Measurements from ENCODE around the gene DOK7. TPM values are rescaled to one million over a fixed set of nuclear protein-coding genes. Genes with fewer than 3 reads are reported as not detected.

Gene DOK7
- total and polyA plus RNA-seq, 7 experiments from 2014 or later = not detected

DNA sequence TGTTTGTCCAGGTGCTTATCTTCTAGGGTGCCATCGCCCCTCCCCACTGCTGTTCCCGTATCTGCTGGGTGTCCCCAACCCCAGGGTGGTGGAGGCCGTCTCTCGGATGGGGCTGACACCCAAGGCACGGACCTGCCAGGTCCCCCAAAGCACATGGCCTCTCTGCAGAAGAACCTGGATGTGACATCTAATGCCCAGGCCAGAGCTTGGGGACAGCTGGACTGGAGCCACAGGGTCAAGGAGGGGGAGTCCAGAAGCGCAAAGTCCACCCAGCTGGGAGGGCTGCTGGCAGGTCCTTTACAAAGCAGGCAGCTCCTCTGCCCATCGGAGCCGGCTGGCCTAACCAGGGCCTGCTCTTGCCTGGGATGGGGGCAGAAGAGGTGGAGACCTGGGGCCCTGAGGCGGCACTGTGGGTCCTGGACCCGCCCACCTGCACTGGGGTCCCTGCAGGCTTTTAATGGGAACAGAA lies 751 bp upstream of the DOK7 start:
- H3K27ac Mint-ChIP-seq = no peak overlapping the region
- no peak overlapping the region for H3K27ac ChIP-seq (ENCODE audit: low read depth, low read length)
- H3K4me1 ChIP-seq (ENCODE audit: control insufficient read depth in 2 of 2, insufficient read depth in 2 of 2, low read length in 2 of 2) = no peaks in the 10 kb centered on the region
- intact Hi-C loops (cut with micrococcal nuclease) = no loop called here
- ChIA-PET CTCF (interaction anchor here (0.7 kb wide), 1 partner anchor 23 kb away, joined by 3 read pairs; no protein-coding TSS in a partner anchor), POLR2A (no interaction called here)
- H3K9me3 ChIP-seq (ENCODE audit: control insufficient read depth in 2 of 3, low read length in 3 of 3) = no peaks in the 10 kb centered on the region
- H3K4me3 Mint-ChIP-seq = peak overlapping the region in 6 of 10 donors; percentile 21 to 71 (median 48)
- H3K27me3 ChIP-seq (ENCODE audit: control insufficient read depth in 2 of 2, insufficient read depth in 2 of 2, low read length in 2 of 2) = peaks cover 0 to 3% of the 10 kb centered on the region in 2 donors
- no peak overlapping the region for H3K4me3 ChIP-seq (ENCODE audit: low read length)
- no peak for ATAC-seq
- peaks cover 0 to 1% (median 0%) of the 10 kb centered on the region in 7 donors for H3K4me1 Mint-ChIP-seq
- H3K27me3 Mint-ChIP-seq = peaks cover 15 to 34% (median 23%) of the 10 kb centered on the region in 5 donors
- H3K9me3 Mint-ChIP-seq = peaks cover 0 to 6% (median 0%) of the 10 kb centered on the region in 11 donors
- no peak for DNase-seq
- H3K36me3 ChIP-seq (ENCODE audit: control insufficient read depth in 2 of 3, insufficient read depth in 3 of 3, low read length in 3 of 3) = no peaks in the 10 kb centered on the region
- peaks cover 0 to 3% (median 0%) of the 10 kb centered on the region in 5 donors for H3K36me3 Mint-ChIP-seq

DNA sequence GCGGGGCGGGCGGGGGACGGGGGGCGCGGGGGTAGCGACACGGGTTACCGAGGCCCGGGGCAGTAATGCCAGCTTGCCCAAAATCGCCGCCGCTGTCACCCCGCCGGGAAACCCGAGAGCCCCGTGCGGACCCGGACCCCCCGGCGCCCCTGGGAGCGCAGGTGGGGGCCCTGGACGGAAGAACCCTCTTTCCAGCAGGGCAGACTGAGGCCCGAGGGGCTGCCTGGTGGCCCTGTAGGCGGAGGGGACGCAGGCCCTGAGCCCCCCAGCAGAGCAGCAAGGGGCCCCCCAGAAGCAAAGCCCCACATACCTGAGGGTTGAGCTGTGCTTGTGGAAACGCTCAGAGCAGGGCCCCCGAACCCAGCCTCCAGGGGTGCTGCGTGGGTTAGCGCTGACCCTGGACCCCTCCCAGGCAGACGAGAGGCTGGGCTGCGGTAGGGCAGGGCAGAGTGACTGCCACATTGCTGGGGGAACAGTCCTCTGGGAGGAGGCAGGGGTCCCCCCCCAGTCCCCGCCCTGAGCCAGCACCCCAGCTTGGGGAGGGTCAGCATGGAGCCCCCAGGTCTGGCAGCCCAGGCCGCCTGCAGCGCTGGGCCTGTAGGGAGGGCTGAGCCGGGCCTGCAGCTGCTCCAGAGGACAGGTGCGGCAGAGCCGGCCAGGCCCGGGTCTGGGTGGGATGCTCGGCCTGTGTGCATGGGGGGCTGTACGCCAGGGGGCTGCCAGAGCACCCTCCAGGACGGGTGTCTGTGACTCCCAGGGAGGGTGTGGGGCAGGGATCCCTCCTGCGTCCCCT lies 646 bp downstream of the DOK7 start:
- Histone ChIP-seq H3K36me3 (ENCODE audit: control insufficient read depth in 2 of 3, insufficient read depth in 3 of 3, low read length in 3 of 3) (no peaks in the 10 kb centered on the region), H3K9me3 (ENCODE audit: control insufficient read depth in 2 of 3, low read length in 3 of 3) (no peaks in the 10 kb centered on the region), H3K4me1 (ENCODE audit: control insufficient read depth in 2 of 2, insufficient read depth in 2 of 2, low read length in 2 of 2) (no peaks in the 10 kb centered on the region), H3K4me3 (ENCODE audit: low read length) (no peak overlapping the region), H3K27me3 (ENCODE audit: control insufficient read depth in 2 of 2, insufficient read depth in 2 of 2, low read length in 2 of 2) (peaks cover 0 to 3% of the 10 kb centered on the region in 2 donors), H3K27ac (ENCODE audit: low read depth, low read length) (no peak overlapping the region)
- H3K36me3 Mint-ChIP-seq = peaks cover 0 to 3% (median 0%) of the 10 kb centered on the region in 5 donors
- no peak for ATAC-seq
- ChIA-PET CTCF (no interaction called here), POLR2A (no interaction called here)
- intact Hi-C loops (cut with micrococcal nuclease) = no loop called here
- H3K27ac Mint-ChIP-seq = no peak overlapping the region
- H3K27me3 Mint-ChIP-seq = peaks cover 15 to 30% (median 23%) of the 10 kb centered on the region in 5 donors
- H3K4me1 Mint-ChIP-seq = peaks cover 0 to 1% (median 0%) of the 10 kb centered on the region in 7 donors
- no peak for DNase-seq
- peak overlapping the region in 1 of 10 donors; percentile 71 for H3K4me3 Mint-ChIP-seq
- H3K9me3 Mint-ChIP-seq = peaks cover 0 to 6% (median 0%) of the 10 kb centered on the region in 11 donors

DNA sequence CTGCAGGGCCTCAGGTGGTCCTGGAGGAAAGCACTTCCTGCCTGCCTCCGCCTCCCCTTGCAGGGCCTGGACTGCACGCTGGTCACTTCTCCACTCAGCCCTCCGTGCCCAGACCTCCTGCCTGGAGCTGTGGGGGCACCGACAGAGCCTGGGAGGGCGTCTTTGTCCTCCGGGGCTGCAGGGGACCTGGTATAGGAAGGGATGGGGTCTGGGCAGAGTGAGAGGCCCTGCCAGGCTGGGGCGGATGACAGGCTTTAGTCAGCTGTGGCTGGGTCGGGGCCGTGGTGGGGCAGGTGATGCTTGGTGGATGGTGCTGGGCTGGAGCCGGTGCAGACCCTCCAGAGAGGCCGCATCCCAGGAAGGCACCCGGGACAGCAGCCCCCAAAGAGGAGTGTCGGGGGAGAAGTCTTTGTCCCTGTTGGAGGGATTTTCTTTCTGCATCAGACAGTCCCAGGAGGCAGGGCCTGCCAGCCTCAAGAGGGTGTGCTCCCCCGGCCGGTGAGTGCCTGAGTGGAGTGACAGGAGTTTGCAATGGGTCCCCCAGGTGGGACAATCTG lies 1.3 kb downstream of the DOK7 start:
- DNase-seq (no peak), ATAC-seq (no peak)
- no peaks in the 10 kb centered on the region for H3K36me3 ChIP-seq (ENCODE audit: control insufficient read depth in 2 of 3, insufficient read depth in 3 of 3, low read length in 3 of 3)
- Mint-ChIP-seq H3K4me1 (peaks cover 0 to 1% (median 0%) of the 10 kb centered on the region in 7 donors), H3K27ac (peak overlapping the region in 1 of 9 donors; percentile 46), H3K27me3 (peaks cover 15 to 30% (median 23%) of the 10 kb centered on the region in 5 donors), H3K9me3 (peaks cover 0 to 6% (median 0%) of the 10 kb centered on the region in 11 donors), H3K4me3 (peak overlapping the region in 1 of 10 donors; percentile 65), H3K36me3 (peaks cover 0 to 3% (median 0%) of the 10 kb centered on the region in 5 donors)
- intact Hi-C loops (cut with micrococcal nuclease) = no loop called here
- ChIA-PET CTCF (no interaction called here), POLR2A (no interaction called here)
- no peaks in the 10 kb centered on the region for H3K4me1 ChIP-seq (ENCODE audit: control insufficient read depth in 2 of 2, insufficient read depth in 2 of 2, low read length in 2 of 2)
- H3K27me3 ChIP-seq (ENCODE audit: control insufficient read depth in 2 of 2, insufficient read depth in 2 of 2, low read length in 2 of 2) = peaks cover 0 to 3% of the 10 kb centered on the region in 2 donors
- H3K4me3 ChIP-seq (ENCODE audit: low read length) = no peak overlapping the region
- H3K9me3 ChIP-seq (ENCODE audit: control insufficient read depth in 2 of 3, low read length in 3 of 3) = no peaks in the 10 kb centered on the region
- H3K27ac ChIP-seq (ENCODE audit: low read depth, low read length) = no peak overlapping the region

DNA sequence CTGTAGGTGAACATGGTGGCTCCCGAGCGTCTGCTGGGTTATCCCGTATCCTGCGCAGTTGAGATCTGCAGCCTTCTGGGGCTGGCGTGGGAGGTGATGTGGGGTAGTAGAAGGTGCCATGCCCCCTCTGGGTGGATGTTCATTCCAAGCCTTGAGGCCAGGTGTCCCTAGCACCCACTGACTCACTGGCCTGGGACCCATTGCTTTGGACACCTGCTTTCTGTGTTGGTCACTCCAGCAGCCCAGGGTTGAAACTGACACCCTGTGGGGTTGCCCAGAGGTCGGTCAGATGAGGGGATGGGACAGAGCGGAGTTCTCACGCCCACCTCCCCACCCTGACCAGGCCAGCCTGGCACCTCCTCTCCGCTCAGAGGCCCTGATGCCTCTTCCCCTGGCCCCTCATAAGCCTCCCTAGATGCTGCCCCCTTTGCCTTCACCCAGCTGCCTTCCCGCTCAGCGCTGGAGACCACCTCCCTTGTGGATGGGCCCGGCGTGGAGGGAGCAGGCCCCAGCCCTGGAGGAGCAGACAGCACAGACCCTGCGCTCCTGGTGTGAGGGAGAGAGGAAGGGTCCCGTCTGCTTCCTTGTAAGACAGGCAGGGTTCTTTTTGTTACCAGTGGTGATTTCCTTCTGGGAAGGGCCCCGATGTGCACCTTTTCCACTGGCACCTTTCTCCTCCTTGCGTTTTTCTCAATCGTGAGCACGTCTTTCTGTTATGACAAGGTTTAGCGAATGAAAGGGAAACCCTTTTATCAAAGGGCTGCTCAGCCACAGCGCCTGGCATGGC lies 2.0 kb downstream of the DOK7 start:
- peak overlapping the region in 1 of 10 donors; percentile 65 for H3K4me3 Mint-ChIP-seq
- ChIA-PET CTCF (no interaction called here), POLR2A (no interaction called here)
- H3K27me3 ChIP-seq (ENCODE audit: control insufficient read depth in 2 of 2, insufficient read depth in 2 of 2, low read length in 2 of 2) = peaks cover 0 to 3% of the 10 kb centered on the region in 2 donors
- DNase-seq (no peak), ATAC-seq (no peak)
- H3K9me3 Mint-ChIP-seq = peaks cover 0 to 4% (median 0%) of the 10 kb centered on the region in 11 donors
- no peak overlapping the region for H3K4me3 ChIP-seq (ENCODE audit: low read length)
- peaks cover 11 to 26% (median 19%) of the 10 kb centered on the region in 5 donors for H3K27me3 Mint-ChIP-seq
- H3K36me3 ChIP-seq (ENCODE audit: control insufficient read depth in 2 of 3, insufficient read depth in 3 of 3, low read length in 3 of 3) = no peaks in the 10 kb centered on the region
- H3K9me3 ChIP-seq (ENCODE audit: control insufficient read depth in 2 of 3, low read length in 3 of 3) = no peaks in the 10 kb centered on the region
- intact Hi-C loops (cut with micrococcal nuclease) = no loop called here
- no peaks in the 10 kb centered on the region for H3K4me1 ChIP-seq (ENCODE audit: control insufficient read depth in 2 of 2, insufficient read depth in 2 of 2, low read length in 2 of 2)
- peaks cover 0 to 1% (median 0%) of the 10 kb centered on the region in 7 donors for H3K4me1 Mint-ChIP-seq
- peaks cover 0 to 2% (median 0%) of the 10 kb centered on the region in 5 donors for H3K36me3 Mint-ChIP-seq
- H3K27ac ChIP-seq (ENCODE audit: low read depth, low read length) = no peak overlapping the region
- H3K27ac Mint-ChIP-seq = no peak overlapping the region

DNA sequence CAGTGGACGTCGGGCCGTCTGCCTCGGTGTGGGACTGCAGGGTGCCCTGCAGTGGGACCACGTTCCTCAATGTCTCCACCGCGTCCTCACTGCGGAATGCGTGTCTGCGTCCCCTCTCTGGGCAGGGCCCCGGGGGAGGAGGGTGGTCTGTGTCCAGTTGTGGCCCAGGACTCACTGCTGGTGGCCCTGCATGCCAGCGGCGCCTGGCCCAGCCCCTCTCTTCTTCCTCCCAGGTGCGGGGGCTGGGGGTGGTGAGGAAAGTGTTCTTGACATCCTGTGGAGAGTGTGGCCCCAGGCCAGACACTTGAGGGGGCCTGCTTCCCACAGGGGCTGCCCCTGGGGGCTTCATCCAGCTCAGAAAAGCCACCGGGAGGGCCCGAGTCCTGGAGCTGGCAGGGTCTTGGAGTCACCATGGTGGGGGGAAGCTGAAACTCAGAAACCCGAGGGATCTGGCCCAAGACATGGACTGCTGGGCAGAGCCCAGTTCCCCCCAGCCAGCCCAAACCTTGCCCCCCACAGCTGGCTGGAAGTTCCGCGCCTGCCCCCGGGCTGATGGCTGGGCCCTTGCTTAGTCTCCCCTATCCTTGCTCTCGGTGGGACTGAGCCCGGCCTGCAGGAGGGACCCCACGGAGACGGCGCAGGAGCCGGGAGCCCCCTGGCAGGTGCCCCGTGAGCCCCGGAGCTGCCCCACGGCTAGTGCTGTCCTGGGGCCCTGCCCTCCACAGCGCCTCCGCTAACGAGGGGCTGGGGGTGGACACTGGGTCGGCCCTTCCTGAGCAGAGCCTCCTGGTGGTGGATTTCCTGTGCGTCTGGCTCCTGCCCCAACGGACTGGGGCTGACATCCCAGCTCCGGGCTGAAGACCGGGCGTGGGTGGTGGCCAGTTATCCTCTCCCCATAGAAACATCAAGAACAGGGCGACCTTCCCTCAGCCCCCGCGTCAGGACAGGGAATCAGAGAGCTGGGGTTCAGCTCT lies 2.9 kb downstream of the DOK7 start:
- H3K4me3 ChIP-seq (ENCODE audit: low read length) = no peak overlapping the region
- Mint-ChIP-seq H3K36me3 (no peaks in the 10 kb centered on the region), H3K9me3 (peaks cover 0 to 2% (median 0%) of the 10 kb centered on the region in 11 donors), H3K4me3 (no peak overlapping the region), H3K27ac (no peak overlapping the region), H3K27me3 (peaks cover 5 to 24% (median 18%) of the 10 kb centered on the region in 5 donors), H3K4me1 (peaks cover 0 to 1% (median 0%) of the 10 kb centered on the region in 7 donors)
- ChIA-PET POLR2A (no interaction called here), CTCF (interaction anchor here (0.6 kb wide), 1 partner anchor 275 kb away, joined by 4 read pairs; no protein-coding TSS in a partner anchor)
- intact Hi-C loops (cut with micrococcal nuclease) = no loop called here
- H3K27me3 ChIP-seq (ENCODE audit: control insufficient read depth in 2 of 2, insufficient read depth in 2 of 2, low read length in 2 of 2) = peaks cover 0 to 3% of the 10 kb centered on the region in 2 donors
- no peaks in the 10 kb centered on the region for H3K4me1 ChIP-seq (ENCODE audit: control insufficient read depth in 2 of 2, insufficient read depth in 2 of 2, low read length in 2 of 2)
- H3K36me3 ChIP-seq (ENCODE audit: control insufficient read depth in 2 of 3, insufficient read depth in 3 of 3, low read length in 3 of 3) = no peaks in the 10 kb centered on the region
- DNase-seq = no peak
- no peaks in the 10 kb centered on the region for H3K9me3 ChIP-seq (ENCODE audit: control insufficient read depth in 2 of 3, low read length in 3 of 3)
- ATAC-seq = no peak
- H3K27ac ChIP-seq (ENCODE audit: low read depth, low read length) = no peak overlapping the region
